Ectodermal cell (in vitro differentiated cells): Measurements from ENCODE around the gene ACSM2A.
"Not testable (repeated sequence)": the region's sequence is repeated elsewhere in the genome, so short reads cannot be mapped to it uniquely, and the experiment has no call there.

Experiments
- H3K27ac ChIP-seq: 2 replicates; pipeline ENCODE4 v1.7.0; 2013; ENCODE audit warnings: mild to moderate bottlenecking, low read depth, low read length; ENCODE audit not compliant: insufficient read depth, poor library complexity, severe bottlenecking
- H3K27me3 ChIP-seq: 2 replicates; pipeline ENCODE4 v1.7.0; 2013; ENCODE audit warnings: mild to moderate bottlenecking, low read length; ENCODE audit not compliant: insufficient read depth, control insufficient read depth, poor library complexity, severe bottlenecking
- H3K36me3 ChIP-seq: one replicate; pipeline ENCODE4 v1.7.0; 2013; ENCODE audit warnings: low read length; ENCODE audit not compliant: control insufficient read depth, insufficient read depth
- H3K4me1 ChIP-seq: one replicate; pipeline ENCODE4 v1.7.0; 2013; ENCODE audit warnings: low read length; ENCODE audit not compliant: control insufficient read depth, insufficient read depth
- H3K4me3 ChIP-seq: 2 replicates; pipeline ENCODE4 v1.7.0; 2013; ENCODE audit warnings: low read depth, low read length, control low read depth; ENCODE audit not compliant: insufficient read depth
- H3K9me3 ChIP-seq: 2 replicates; pipeline ENCODE4 v1.7.0; 2013; ENCODE audit warnings: mild to moderate bottlenecking, low read length, moderate library complexity; ENCODE audit not compliant: control insufficient read depth
- WGBS, 2 experiments: methylation state at CpG; one replicate each; pipeline ENCODE4 v1.1.7; 2013; ENCODE audit warnings: missing lambda C conversion rate in 2 of 2; 5-methylcytosine and 5-hydroxymethylcytosine counted together

ACSM2A gene

DNA sequence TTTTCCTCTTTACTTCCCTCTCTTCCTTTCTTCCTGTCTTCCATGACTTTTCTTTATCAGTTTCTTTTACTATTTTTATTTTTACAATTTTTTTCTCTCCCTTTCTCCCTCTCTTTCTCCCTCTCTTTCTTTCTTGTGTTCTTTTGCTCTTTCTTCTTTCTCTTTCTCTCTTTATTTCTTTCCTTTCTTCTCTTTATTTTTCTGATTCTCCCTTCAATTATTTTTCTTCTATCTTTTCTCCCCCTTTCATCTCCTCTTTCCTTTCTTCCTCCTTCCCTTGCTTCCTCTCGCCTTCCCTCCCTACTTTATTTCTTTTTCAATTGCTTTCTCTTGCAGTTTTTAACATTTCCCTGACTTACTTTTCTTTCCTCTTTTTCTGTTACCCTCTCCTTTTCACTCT, 85.3 kb downstream of the ACSM2A start:
- not testable (repeated sequence) for H3K4me3 ChIP-seq, H3K4me1 ChIP-seq, H3K36me3 ChIP-seq, H3K27ac ChIP-seq, H3K27me3 ChIP-seq, H3K9me3 ChIP-seq
- WGBS, 2 experiments: 62 to 74% methylated on average over 1 of the region's 1 CpG
